ENCODE results near the gene SH3BP1. TPM values are rescaled to one million over a fixed set of nuclear protein-coding genes. Genes with fewer than 3 reads are reported as not detected.

SH3BP1 gene
- total RNA-seq, 1 experiment from 2014 or later = 12.9 TPM

DNA sequence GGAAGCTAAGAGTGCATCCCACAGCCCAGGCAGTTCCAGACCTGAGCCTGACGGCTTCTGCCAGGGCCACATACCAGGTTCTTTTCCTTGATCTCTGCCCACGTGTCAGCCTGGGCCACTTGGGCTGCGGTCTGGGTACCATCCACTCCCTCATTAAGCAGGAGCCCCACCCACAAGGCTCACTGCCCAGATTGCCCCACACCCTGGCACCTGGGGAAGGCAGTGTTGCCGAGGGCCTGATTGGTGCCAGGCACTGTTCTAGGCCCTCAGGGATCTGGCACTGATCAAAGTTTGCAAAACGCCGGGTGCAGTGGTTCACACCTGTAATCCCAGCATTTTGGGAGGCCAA lies 15.5 kb upstream of the SH3BP1 start:
- BruUV-seq (replicated peaks) = no TSS peak
- ChIA-PET POLR2A (ENCODE audit: low non-redundant PET) (no interaction called here), CTCF (no interaction called here)
- DNase-seq (ENCODE audit: low spot score) = no peak
- TF ChIP-seq EZH2 (IDR thresholded peaks at IDR 0.05; ENCODE audit: borderline replicate concordance, low read depth, low read length, poor library complexity, severe bottlenecking) (no peak), CTCF (conservative IDR thresholded peaks at IDR 0.05; ENCODE audit: low read depth, low read length) (no peak)
- peaks cover 28% of the 10 kb centered on the region for H3K36me3 ChIP-seq (ENCODE audit: insufficient read depth, low read length, poor library complexity, severe bottlenecking)
- H3K27ac ChIP-seq (ENCODE audit: low read depth, low read length, poor library complexity, severe bottlenecking) = peak overlapping the region; percentile 58
- H3K9me3 ChIP-seq (ENCODE audit: low read depth, low read length, poor library complexity, severe bottlenecking) = no peaks in the 10 kb centered on the region
- peaks cover 14% of the 10 kb centered on the region for H3K4me1 ChIP-seq (ENCODE audit: insufficient read depth, low read length, poor library complexity, severe bottlenecking)
- intact Hi-C loops (cut with micrococcal nuclease; ENCODE audit: unreplicated experiment) = loop anchor here (5.0 kb wide), 1 partner anchor 168 kb away; no protein-coding TSS in a partner anchor
- H3K27me3 ChIP-seq (replicated peaks; ENCODE audit: insufficient read depth, low read depth, low read length, poor library complexity) = no peaks in the 10 kb centered on the region
- H3K4me3 ChIP-seq (ENCODE audit: low read depth, low read length, poor library complexity, severe bottlenecking) = no peak overlapping the region

- ChIA-PET CTCF (interaction anchor here (0.6 kb wide), 1 partner anchor 213 kb away, joined by 6 read pairs; no protein-coding TSS in a partner anchor), POLR2A (ENCODE audit: low non-redundant PET) (no interaction called here)
- H3K4me1 ChIP-seq (ENCODE audit: insufficient read depth, low read length, poor library complexity, severe bottlenecking) = peaks cover 14% of the 10 kb centered on the region
- no peak for TF ChIP-seq EZH2 (IDR thresholded peaks at IDR 0.05; ENCODE audit: borderline replicate concordance, low read depth, low read length, poor library complexity, severe bottlenecking)
- TF ChIP-seq CTCF (conservative IDR thresholded peaks at IDR 0.05; ENCODE audit: low read depth, low read length) = no peak
- no peak for DNase-seq (ENCODE audit: low spot score)
- intact Hi-C loops (cut with micrococcal nuclease; ENCODE audit: unreplicated experiment) = loop anchor here (5.0 kb wide), 1 partner anchor 167 kb away; no protein-coding TSS in a partner anchor
- no peak overlapping the region for H3K27ac ChIP-seq (ENCODE audit: low read depth, low read length, poor library complexity, severe bottlenecking)
- no peaks in the 10 kb centered on the region for H3K27me3 ChIP-seq (replicated peaks; ENCODE audit: insufficient read depth, low read depth, low read length, poor library complexity)
- H3K36me3 ChIP-seq (ENCODE audit: insufficient read depth, low read length, poor library complexity, severe bottlenecking) = peaks cover 21% of the 10 kb centered on the region
- no peaks in the 10 kb centered on the region for H3K9me3 ChIP-seq (ENCODE audit: low read depth, low read length, poor library complexity, severe bottlenecking)
- no peak overlapping the region for H3K4me3 ChIP-seq (ENCODE audit: low read depth, low read length, poor library complexity, severe bottlenecking)
- BruUV-seq (replicated peaks) = no TSS peak
Measured at GRCh38 chr22:37624876-37625275, 14.6 kb upstream of the SH3BP1 start.

GRCh38 chr22:37625737-37626136 lies 13.7 kb upstream of the SH3BP1 start:
- TF ChIP-seq EZH2 (IDR thresholded peaks at IDR 0.05; ENCODE audit: borderline replicate concordance, low read depth, low read length, poor library complexity, severe bottlenecking) (no peak), CTCF (conservative IDR thresholded peaks at IDR 0.05; ENCODE audit: low read depth, low read length) (no peak)
- Histone ChIP-seq H3K9me3 (ENCODE audit: low read depth, low read length, poor library complexity, severe bottlenecking) (no peaks in the 10 kb centered on the region), H3K27ac (ENCODE audit: low read depth, low read length, poor library complexity, severe bottlenecking) (peak overlapping the region; percentile 65), H3K36me3 (ENCODE audit: insufficient read depth, low read length, poor library complexity, severe bottlenecking) (peaks cover 21% of the 10 kb centered on the region), H3K27me3 (replicated peaks; ENCODE audit: insufficient read depth, low read depth, low read length, poor library complexity) (no peaks in the 10 kb centered on the region), H3K4me1 (ENCODE audit: insufficient read depth, low read length, poor library complexity, severe bottlenecking) (peaks cover 14% of the 10 kb centered on the region), H3K4me3 (ENCODE audit: low read depth, low read length, poor library complexity, severe bottlenecking) (no peak overlapping the region)
- POLR2A ChIA-PET (ENCODE audit: low non-redundant PET) = no interaction called here
- BruUV-seq (replicated peaks) = no TSS peak
- DNase-seq (ENCODE audit: low spot score) = no peak
- CTCF ChIA-PET = interaction anchor here (0.6 to 2.1 kb wide), 3 partner anchors 17 to 212 kb away, joined by 3 to 7 read pairs (median 6); partner anchors contain the start of gene NOL12
- intact Hi-C loops (cut with micrococcal nuclease; ENCODE audit: unreplicated experiment) = no loop called here
